ENCODE data around the gene MAP3K15. TPM values are rescaled to one million over a fixed set of nuclear protein-coding genes. Genes with fewer than 3 reads are reported as not detected.

Gene MAP3K15
- total and polyA plus RNA-seq, 7 donors, result 0.08 to 0.30 (median 0.10) TPM; not detected in 3

GRCh38 chrX:19343535-19344408 is 171.5 kb downstream of the MAP3K15 start, which contains the start of gene PDHA1:
PDHA1 (plus strand) TSS chrX:19343927; CDS start chrX:19344038, 111 bp downstream.
- TF ChIP-seq CTCF (IDR thresholded peaks at IDR 0.05), result no peak
- ATAC-seq, result peak; percentile 95 to 98 (median 98)
- Histone ChIP-seq H3K9me3 (no peaks in the 10 kb centered on the region), H3K27me3 (ENCODE audit: insufficient read depth in 3 of 3, low read length in 2 of 3) (no peaks in the 10 kb centered on the region), H3K4me3 (peak within 1 kb of the TSS; percentile 81), H3K27ac (peak within 1 kb of the TSS; percentile 85), H3K36me3 (ENCODE audit: insufficient read depth in 1 of 2, low read depth in 1 of 2) (no peaks in the 10 kb centered on the region), H3K4me1 (no peaks in the 10 kb centered on the region)
- WGBS, 3 donors, result 0 to 27% (median 0%) methylated on average over 19 to 81 of the region's 81 CpGs
- intact Hi-C loops (cut with DNase I), result loop anchor here in 1 of 2 donors (10.0 kb wide), 1 partner anchor 669 kb away; the partner anchor contains the start of gene RS1
- peak; percentile 93 to 97 for DNase-seq

- Histone ChIP-seq H3K27me3 (ENCODE audit: insufficient read depth in 3 of 3, low read length in 2 of 3) (no peaks in the 10 kb centered on the region), H3K4me3 (peak overlapping the region; percentile 81), H3K36me3 (ENCODE audit: insufficient read depth in 1 of 2, low read depth in 1 of 2) (no peaks in the 10 kb centered on the region), H3K9me3 (no peaks in the 10 kb centered on the region), H3K4me1 (no peaks in the 10 kb centered on the region), H3K27ac (peak overlapping the region; percentile 85)
- intact Hi-C loops (cut with DNase I), result loop anchor here in 1 of 2 donors (10.0 kb wide), 1 partner anchor 668 kb away; the partner anchor contains the start of gene RS1
- WGBS, 3 donors, result 19 to 44% (median 22%) methylated on average over 11 of the region's 11 CpGs
- DNase-seq, result no peak
- ATAC-seq, result no peak
- TF ChIP-seq CTCF (IDR thresholded peaks at IDR 0.05), result no peak
Observed at GRCh38 chrX:19343085-19343534, 172.2 kb downstream of the MAP3K15 start.

GRCh38 chrX:19342331-19342906 is 172.9 kb downstream of the MAP3K15 start:
- ATAC-seq (no peak), DNase-seq (no peak)
- 21 to 29% (median 22%) methylated on average over 6 of the region's 6 CpGs for WGBS, 3 donors
- H3K27me3 ChIP-seq (ENCODE audit: insufficient read depth in 3 of 3, low read length in 2 of 3), result no peaks in the 10 kb centered on the region
- TF ChIP-seq CTCF (IDR thresholded peaks at IDR 0.05), result no peak
- no peaks in the 10 kb centered on the region for H3K4me1 ChIP-seq
- H3K9me3 ChIP-seq, result no peaks in the 10 kb centered on the region
- no peaks in the 10 kb centered on the region for H3K36me3 ChIP-seq (ENCODE audit: insufficient read depth in 1 of 2, low read depth in 1 of 2)
- H3K4me3 ChIP-seq, result peak overlapping the region; percentile 81
- peak overlapping the region; percentile 85 for H3K27ac ChIP-seq
- intact Hi-C loops (cut with DNase I), result loop anchor here in 1 of 2 donors (10.0 kb wide), 1 partner anchor 668 kb away; the partner anchor contains the start of gene RS1

GRCh38 chrX:19334945-19335626 is 180.2 kb downstream of the MAP3K15 start:
- TF ChIP-seq CTCF (IDR thresholded peaks at IDR 0.05), result no peak
- ATAC-seq (no peak), DNase-seq (no peak)
- intact Hi-C loops (cut with DNase I), result loop anchor here (5.0 to 10.0 kb wide), 2 partner anchors 400 to 943 kb away; no protein-coding TSS in a partner anchor
- no peaks in the 10 kb centered on the region for H3K27me3 ChIP-seq (ENCODE audit: insufficient read depth in 3 of 3, low read length in 2 of 3)
- H3K36me3 ChIP-seq (ENCODE audit: insufficient read depth in 1 of 2, low read depth in 1 of 2), result no peaks in the 10 kb centered on the region
- H3K27ac ChIP-seq, result no peak overlapping the region
- no peak overlapping the region for H3K4me3 ChIP-seq
- no peaks in the 10 kb centered on the region for H3K4me1 ChIP-seq
- H3K9me3 ChIP-seq, result peaks cover 16% of the 10 kb centered on the region
- WGBS, 3 donors, result 69 to 73% (median 72%) methylated on average over 16 of the region's 16 CpGs

Data from psoas muscle (tissue), 8 donors.